Body of pancreas (tissue), 4 donors: ENCODE data around the gene GALNT16.

ENCODE experiments used
- CTCF ChIP-seq, 7 experiments: fragments of 450-650 bp in 4 of 7; fragments of 200-600 bp in 3 of 7; sonication (generic) in 3 of 7; IDR thresholded peaks; one replicate each; pipeline ENCODE4 v1.5.1; 2016 to 2019; ENCODE audit warnings: antibody characterized with exemption in 7 of 7
- POLR2A ChIP-seq, 3 donors: fragments of 450-650 bp; IDR thresholded peaks; one replicate each; pipeline ENCODE4 v1.6.1; 2016; ENCODE audit warnings: antibody characterized with exemption in 3 of 3, mild to moderate bottlenecking in 2 of 3

GRCh38 chr14:69354383-69355153, 94.6 kb downstream of the GALNT16 start:
- TF ChIP-seq POLR2A (IDR thresholded peaks at IDR 0.05) (no peak), CTCF (IDR thresholded peaks at IDR 0.05) (no peak)
